Inflammatory macrophage treated with lipopolysaccharide for 1 hour (primary cell): ENCODE data around the gene RINL.

Source experiments
- DNase-seq, 2 donors: peaks; one replicate each; pipeline ENCODE4 v3.0.0-alpha.2; 2020 to 2022

RINL gene

DNA sequence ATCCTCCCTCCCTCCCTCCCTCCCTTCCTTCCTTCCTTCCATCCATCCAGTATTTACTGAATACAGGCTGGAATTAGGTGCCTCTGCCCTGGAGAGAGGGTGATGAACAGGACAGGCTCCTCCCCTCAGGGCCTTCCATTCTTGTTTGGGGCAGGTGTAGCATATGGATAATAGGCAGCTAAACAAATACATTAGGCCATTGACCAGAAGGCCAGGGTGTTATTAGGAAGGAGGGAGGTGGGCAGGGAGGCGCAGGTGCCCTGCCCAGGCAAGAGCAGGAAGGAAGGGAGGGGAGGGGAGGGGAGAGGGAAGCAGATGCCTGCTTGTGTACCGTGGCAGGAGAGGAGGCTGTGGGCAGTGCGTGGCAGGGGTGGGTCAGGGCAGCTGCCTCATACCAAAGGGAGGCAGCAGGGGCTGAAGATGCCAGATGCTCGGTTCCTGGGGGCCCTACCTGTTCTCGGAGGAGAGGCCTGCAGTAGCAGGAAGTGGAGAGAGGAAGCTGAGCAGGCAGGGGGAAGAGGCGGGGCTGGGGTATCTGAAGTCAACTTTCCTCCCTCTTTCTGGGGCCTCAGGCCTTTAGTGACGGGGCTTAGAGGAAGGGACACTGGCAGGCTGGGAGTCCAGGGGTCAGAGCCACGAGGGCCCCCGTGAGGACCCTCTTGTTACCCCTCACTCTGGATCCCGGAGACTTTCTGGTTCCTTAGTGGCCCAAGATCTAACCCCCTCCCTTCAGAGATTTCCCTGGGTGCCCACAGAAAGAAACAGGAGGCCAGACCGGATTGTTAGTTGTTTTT, at the start of gene RINL:
Gene RINL (minus strand): TSS at position 495 of the 794 bp plus-strand sequence. CDS start 1,533 bp downstream, outside the sequence.
- no peak for DNase-seq

- DNase-seq: no peak
Observed at GRCh38 chr19:38924388-38924787, 46.3 kb upstream of the RINL start.

DNA sequence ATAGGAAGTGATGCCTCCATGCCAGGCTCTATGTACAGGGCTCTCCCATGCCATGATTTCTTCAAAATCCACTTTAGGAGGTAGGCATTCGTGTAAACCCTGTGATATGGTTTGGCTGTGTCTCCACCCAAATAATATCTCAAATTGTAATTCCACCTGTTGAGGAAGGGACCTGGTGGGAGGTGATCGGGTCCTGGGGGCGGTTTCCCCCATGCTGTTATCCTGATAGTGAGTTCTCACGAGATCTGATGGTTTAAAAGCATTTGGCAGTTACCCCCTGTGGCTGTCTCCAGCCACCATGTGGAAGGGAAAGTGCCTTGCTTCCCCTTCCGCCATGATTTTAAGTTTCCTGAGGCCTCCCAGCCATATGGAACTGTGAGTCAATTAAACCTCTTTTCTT, 44.4 kb upstream of the RINL start:
- no peak for DNase-seq

- no peak for DNase-seq
Observed at GRCh38 chr19:38921420-38922274, 43.6 kb upstream of the RINL start.

- no peak for DNase-seq
Observed at GRCh38 chr19:38920602-38921419, 42.7 kb upstream of the RINL start.

GRCh38 chr19:38919837-38920601, 41.9 kb upstream of the RINL start:
- no peak for DNase-seq

DNA sequence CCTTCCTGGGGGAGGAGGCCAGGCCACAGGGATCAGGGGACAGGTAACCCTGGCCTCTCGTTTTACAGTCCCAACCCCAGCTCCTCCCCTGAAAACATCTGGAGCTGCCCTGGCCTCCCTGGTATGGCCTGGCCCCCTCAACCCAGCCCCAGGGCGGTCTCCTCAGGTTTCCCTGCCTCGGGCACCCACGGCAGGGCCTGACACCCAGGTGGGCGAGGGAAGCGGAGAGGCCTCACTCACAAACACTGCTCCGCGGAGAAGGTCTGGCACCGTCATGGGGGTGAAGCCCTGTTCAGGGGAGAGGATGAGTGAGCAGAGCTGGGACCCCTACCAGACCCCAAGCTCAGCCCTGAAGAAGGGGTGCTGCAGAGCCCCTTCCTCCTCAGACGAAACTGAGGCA, 40.5 kb upstream of the RINL start:
- no peak for DNase-seq

GRCh38 chr19:38917921-38918491, 39.9 kb upstream of the RINL start:
- DNase-seq: peak in 1 of 2 donors; percentile 5

- DNase-seq: no peak
Observed at GRCh38 chr19:38917516-38917915, 39.4 kb upstream of the RINL start.

GRCh38 chr19:38915329-38916321, 37.5 kb upstream of the RINL start:
- DNase-seq: no peak

- DNase-seq: no peak
Observed at GRCh38 chr19:38913958-38914357, 35.9 kb upstream of the RINL start.

GRCh38 chr19:38912600-38913514, 34.8 kb upstream of the RINL start:
- peak; percentile 63 to 85 for DNase-seq

DNA sequence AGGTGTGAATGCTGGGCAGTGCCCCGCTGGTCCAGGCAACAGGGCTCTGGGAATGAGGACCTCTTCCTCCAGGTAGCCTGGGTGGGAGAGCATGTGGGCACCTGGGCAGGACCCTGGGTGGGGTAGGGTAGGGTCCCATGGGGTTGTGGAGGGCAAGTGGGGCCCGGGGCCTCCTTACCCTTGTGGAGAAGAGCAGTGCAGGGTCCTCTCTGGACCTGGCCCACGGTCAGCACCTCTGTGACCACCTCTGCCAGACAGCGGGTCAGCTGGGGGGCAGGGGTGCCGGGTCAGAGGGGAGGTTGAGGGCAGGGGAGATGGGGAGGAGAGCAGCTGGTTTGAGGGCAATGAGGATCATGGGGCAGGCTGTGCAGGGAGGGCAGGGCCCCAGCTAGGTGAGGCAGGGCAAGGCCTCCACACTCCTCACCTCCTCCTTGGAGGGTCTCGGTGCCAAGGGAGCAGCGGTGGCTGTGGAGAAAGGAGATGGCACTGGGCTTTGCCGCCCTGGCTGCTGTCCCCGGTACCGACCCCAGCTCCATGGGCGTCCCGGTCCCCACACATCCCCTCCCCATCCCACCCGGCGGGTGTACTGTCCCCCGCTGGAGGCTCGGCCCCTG, 33.4 kb upstream of the RINL start:
- no peak for DNase-seq

DNA sequence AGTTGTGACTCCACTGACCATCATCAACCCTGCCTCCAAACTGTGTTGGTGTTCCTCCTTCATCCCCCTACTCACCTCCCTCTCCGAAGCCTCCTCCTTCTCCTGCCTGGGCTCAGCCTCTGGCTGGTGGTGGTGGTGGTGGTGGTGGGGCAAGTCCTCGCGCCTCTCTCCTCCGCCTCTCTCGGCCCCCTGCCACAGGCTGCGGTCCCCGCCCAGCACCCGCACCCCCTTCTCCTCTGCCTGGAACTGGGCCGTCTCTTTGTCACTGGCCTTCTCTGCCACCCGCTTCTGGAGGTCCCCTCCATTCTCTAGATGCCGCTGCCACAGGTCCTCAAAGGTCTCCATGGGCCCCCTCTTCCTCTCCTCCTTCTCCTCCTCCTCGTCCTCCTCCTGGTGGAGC, 32.4 kb upstream of the RINL start:
- no peak for DNase-seq

GRCh38 chr19:38908911-38909310, 30.8 kb upstream of the RINL start:
- DNase-seq: no peak

DNA sequence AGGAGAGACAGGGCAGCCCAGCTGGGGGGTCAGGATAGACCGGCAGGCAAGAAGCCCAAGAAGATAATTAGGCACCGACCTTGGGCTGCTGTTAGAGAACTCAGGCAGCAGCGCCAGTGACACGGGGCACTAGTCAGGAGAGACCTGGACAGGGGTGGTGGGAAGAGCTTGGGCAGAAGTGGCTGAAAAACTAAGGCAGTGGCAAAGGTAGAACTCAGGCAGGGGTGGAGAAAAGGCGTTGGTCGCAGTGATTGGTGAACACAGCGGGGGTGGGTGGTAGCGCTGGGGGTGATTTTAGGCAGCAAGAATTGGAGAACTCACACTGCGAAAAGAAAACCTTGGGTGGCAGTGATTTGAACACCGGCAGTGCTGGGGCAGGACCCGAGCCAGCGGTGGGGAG, 29.6 kb upstream of the RINL start:
- no peak for DNase-seq

DNA sequence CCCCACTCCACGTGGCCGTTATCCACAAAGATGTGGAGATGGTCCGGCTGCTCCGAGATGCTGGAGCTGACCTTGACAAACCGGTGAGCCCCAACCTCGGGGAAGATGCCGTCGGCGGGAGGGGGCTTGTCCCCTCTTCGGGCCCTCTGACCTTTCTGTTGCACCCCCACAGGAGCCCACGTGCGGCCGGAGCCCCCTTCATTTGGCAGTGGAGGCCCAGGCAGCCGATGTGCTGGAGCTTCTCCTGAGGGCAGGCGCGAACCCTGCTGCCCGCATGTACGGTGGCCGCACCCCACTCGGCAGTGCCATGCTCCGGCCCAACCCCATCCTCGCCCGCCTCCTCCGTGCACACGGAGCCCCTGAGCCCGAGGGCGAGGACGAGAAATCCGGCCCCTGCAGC, 29.2 kb upstream of the RINL start:
- no peak for DNase-seq

DNA sequence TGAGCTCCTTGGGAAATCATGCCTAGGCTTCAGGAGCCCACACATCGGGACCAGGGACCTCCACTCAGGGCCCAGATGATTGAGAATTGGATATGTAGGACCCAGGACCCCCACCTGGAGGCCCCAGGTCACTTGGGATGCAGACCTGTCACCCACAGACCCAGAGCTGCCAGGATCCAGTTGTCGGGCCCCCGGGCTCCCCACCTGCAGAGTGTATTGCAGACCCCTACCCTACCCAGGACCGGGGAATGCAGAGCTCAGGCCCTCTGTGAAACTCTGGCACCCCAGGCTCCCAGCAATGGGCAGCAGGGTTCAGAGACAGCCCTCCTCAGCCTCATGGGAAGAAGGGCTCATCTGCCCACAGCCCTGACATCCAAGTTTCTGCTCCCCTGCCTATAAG, 27.5 kb upstream of the RINL start:
- DNase-seq: no peak
